Hindlimb muscle (tissue), 1 donor: ENCODE measurements around the gene GK. TPM values are rescaled to one million over a fixed set of nuclear protein-coding genes. Genes with fewer than 3 reads are reported as not detected.
A peak's percentile ranks its signal among the peaks of the same experiment; 100 is the strongest.
"Not testable (repeated sequence)": the region's sequence is repeated elsewhere in the genome, so short reads cannot be mapped to it uniquely, and the experiment has no call there.

Experiments used
- DNase-seq: peaks from one replicate; pipeline ENCODE4 v3.0.0-alpha.2; 2013
- polyA plus RNA-seq: library from polyadenylated mRNA; unstranded; fragments of 120-200 nt; gene quantifications from one replicate; pipeline ENCODE4 v1.2.1, GENCODE V29; 2013; ENCODE audit not compliant: insufficient read length

The GK gene
- polyA plus RNA-seq: 2.7 TPM

GRCh38 chrX:30653415-30654131 lies at the start of gene GK:
Gene GK (plus strand): TSS chrX:30653423. CDS start chrX:30653538, 115 bp downstream.
- no peak for DNase-seq

- no peak for DNase-seq
Observed at GRCh38 chrX:30607155-30607554, 46.1 kb upstream of the GK start.

GRCh38 chrX:30610026-30610425 lies 43.2 kb upstream of the GK start:
- DNase-seq: no peak

- DNase-seq: no peak
Observed at GRCh38 chrX:30612250-30612655, 41.0 kb upstream of the GK start.

- no peak for DNase-seq
Observed at GRCh38 chrX:30613721-30614120, 39.5 kb upstream of the GK start.

GRCh38 chrX:30615229-30615628 lies 38.0 kb upstream of the GK start:
- DNase-seq: no peak

GRCh38 chrX:30618160-30618765 lies 35.0 kb upstream of the GK start:
- DNase-seq: no peak

- DNase-seq: no peak
Observed at GRCh38 chrX:30620125-30620524, 33.1 kb upstream of the GK start.

GRCh38 chrX:30620980-30621618 lies 32.1 kb upstream of the GK start:
- no peak for DNase-seq

- DNase-seq: no peak
Observed at GRCh38 chrX:30622361-30622760, 30.9 kb upstream of the GK start.

- no peak for DNase-seq
Observed at GRCh38 chrX:30626402-30626801, 26.8 kb upstream of the GK start.

- DNase-seq: no peak
Observed at GRCh38 chrX:30627818-30628652, 25.2 kb upstream of the GK start.

- not testable (repeated sequence) for DNase-seq
Observed at GRCh38 chrX:30634070-30634469, 19.2 kb upstream of the GK start.

GRCh38 chrX:30635630-30636029 lies 17.6 kb upstream of the GK start:
- no peak for DNase-seq

- DNase-seq: no peak
Observed at GRCh38 chrX:30637874-30638815, 15.1 kb upstream of the GK start.

GRCh38 chrX:30639702-30640101 lies 13.5 kb upstream of the GK start:
- not testable (repeated sequence) for DNase-seq

- no peak for DNase-seq
Observed at GRCh38 chrX:30642642-30643041, 10.6 kb upstream of the GK start.

- no peak for DNase-seq
Observed at GRCh38 chrX:30643313-30643821, 9.9 kb upstream of the GK start.

GRCh38 chrX:30649859-30650258 lies 3.4 kb upstream of the GK start:
- no peak for DNase-seq

GRCh38 chrX:30652527-30653414 lies 452 bp upstream of the GK start:
- DNase-seq: peak; percentile 90
